NCI-H345 treated with DMSO at 0.1 percent for 48 hours (cell line): Measurements from ENCODE around the gene SDCCAG8.
A peak's percentile ranks its signal among the peaks of the same experiment; 100 is the strongest.

ENCODE experiments used
- DNase-seq: peaks from one replicate; lab custom pipeline; 2025; ENCODE audit not compliant: unreplicated experiment; lab: John Stamatoyannopoulos, UW

SDCCAG8 gene

GRCh38 chr1:243477731-243478290 lies 222.0 kb downstream of the SDCCAG8 start:
- DNase-seq: no peak

DNA sequence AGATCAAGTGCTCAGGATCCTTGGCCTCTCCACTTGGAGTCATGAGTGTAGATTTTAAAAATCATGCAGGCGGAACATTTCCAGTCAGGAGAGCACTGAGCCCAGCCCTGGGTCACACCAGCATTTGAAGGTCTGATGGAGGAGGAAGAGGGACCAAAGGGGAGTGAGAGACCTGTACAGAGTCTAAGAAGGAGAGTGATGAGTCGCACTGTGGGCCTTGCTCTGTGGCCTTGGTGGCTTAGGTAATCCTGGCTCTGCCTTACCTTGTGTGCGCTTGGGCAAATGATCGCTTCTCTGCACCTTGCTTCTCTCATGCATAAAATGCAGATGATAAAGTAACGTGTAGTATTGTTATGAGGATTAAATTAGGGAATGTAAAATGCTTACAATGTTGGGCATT lies 225.3 kb downstream of the SDCCAG8 start:
- no peak for DNase-seq

GRCh38 chr1:243482141-243483022 lies 226.5 kb downstream of the SDCCAG8 start:
- DNase-seq: no peak

- DNase-seq: no peak
Observed at GRCh38 chr1:243483071-243483771, 227.4 kb downstream of the SDCCAG8 start.

GRCh38 chr1:243483952-243484351 lies 228.1 kb downstream of the SDCCAG8 start:
- DNase-seq: no peak

DNA sequence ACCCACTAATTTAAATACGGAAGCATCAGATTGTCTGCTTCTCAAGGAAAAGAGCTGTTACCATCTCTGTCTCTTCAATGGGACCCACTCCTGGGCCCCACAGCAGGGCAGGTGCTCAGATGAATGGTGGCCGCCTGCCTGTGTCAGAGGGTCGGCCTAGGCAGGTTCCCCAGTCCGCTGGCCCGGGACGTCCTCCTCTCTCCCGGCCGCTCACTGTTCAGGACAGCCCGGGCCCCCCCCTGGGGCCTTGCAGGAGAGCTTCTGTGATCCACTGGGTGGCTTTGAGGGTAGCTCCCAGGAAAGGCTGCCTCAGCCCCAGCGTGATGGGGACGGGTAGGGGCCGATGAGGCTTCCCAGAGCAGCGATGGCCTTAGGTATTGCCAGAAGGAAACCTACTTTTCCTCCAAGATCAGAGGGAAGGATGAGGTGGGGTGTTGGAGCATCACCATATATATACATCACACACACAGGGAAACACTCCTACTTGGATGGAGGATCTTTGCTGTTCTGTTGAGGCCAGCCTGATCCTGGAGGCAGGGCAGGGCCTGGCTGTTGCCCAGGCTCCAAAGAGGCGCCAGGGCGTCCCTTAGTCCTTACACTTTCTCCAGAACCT lies 231.3 kb downstream of the SDCCAG8 start:
- no peak for DNase-seq

GRCh38 chr1:243487649-243488227 lies 231.9 kb downstream of the SDCCAG8 start:
- DNase-seq: peak; percentile 56

DNA sequence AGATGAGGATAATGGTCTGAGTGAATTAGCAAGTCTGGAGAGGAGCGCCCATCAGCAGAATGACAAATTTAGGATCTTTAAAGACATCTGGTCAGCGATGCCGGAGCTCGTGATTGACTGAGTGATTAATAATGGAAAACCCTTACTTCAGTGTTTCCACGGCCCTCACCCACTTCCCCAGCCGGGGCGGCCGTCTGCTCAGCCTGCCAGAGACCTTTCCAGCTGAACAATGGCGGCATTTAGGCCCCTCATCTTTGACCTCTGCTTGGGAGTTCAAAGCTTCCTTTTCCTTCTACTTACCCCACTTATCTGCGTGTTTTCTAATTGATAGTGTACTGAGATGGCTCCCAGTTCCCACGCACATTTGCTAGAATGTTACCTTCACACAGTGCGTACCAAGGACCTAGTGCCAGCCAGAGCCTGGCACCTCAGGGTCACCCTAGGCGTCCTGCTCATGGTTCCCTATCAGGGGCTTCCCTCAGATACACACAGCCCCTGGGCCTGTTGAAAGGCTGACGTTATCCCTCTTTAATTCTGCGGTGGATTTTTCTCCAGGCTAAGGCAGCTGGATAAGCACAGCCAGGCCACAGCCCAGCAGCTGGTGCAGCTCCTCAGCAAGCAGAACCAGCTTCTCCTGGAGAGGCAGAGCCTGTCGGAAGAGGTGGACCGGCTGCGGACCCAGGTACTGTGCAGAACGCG lies 232.8 kb downstream of the SDCCAG8 start:
- no peak for DNase-seq

- DNase-seq: no peak
Observed at GRCh38 chr1:243489158-243489527, 233.3 kb downstream of the SDCCAG8 start.

DNA sequence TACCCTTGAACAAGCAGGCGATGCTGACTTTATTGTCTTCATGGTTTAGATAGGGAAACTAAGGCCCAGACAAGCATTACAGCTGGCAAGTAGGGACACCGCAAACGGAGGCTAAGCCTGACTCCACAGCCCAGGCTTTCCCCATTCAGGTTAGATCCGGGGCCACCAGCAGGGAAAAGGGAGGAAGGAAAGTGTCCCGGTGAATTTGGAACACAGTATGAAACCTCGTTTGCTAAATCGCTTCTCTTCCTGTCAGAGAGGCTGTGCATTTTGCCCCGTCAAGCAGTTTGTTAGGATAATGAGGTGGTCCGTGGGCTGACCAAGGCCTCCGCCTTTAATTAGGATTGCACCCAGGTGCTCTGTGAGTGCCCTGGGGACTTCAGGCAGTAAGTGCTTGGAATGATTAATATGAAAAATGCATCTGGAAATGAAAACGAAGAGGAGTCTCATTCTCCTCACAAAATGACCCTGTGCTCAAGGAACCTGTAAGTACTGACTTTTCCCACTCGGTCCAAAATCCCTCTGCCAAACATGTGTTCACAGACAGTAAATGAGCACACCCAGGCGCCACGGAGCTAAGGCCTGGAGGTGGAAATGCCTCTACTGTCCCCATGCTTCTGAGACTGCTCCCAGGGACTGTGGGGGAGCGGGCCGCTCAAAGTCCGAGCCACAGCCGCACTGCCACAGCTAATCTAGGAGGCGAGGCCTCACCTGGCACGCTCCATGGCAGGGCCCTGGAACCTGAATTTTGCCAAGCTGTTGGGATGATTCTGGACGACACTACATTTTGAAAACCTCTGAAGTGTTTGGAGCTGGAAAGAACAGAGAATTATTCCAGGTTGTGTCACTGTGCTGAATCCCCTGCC lies 234.1 kb downstream of the SDCCAG8 start:
- no peak for DNase-seq

DNA sequence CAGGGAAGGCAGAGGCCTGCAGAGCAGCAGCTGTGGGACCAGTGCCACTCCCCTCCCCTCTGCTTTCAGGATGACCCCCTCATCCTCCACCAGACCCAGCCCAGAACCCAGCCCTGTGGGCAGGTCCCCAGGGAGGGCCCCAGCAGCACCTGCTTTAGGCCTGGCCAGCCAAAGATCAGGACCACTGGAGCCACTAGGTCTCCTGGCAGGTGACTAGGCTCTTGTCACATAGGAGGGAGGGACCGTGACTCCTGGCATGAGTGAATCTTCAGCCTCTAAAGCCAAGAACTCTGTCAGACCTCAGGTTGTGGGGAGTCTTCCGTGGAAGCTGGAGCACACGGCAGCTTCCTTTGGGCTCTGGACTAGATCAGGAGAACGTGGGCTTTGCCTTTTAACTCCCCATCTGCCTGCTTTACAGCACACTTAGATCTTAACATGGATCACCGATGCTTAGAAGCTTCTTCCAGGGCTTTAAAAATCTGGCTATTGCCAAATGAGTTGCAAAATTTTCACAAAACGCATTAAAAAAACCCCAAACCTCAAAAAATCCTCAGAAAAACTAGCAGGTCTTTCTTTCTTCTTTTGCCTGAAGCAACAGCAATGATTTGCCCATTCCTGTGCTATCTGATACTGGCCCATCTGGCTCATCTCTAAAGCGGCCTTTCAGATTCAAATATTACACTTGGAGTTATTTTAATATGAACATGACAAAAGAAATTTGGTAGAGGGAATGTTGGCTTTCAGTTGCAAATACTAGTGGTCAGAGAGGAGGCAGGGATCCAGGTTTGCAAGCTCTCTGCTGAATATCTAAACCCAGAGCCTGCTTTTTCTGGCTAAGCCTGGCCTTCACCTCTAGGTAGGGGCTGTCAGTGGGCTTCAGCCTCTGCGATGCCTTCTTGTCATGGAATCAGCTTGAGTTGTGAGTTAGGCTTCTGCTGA lies 235.2 kb downstream of the SDCCAG8 start:
- DNase-seq: no peak

DNA sequence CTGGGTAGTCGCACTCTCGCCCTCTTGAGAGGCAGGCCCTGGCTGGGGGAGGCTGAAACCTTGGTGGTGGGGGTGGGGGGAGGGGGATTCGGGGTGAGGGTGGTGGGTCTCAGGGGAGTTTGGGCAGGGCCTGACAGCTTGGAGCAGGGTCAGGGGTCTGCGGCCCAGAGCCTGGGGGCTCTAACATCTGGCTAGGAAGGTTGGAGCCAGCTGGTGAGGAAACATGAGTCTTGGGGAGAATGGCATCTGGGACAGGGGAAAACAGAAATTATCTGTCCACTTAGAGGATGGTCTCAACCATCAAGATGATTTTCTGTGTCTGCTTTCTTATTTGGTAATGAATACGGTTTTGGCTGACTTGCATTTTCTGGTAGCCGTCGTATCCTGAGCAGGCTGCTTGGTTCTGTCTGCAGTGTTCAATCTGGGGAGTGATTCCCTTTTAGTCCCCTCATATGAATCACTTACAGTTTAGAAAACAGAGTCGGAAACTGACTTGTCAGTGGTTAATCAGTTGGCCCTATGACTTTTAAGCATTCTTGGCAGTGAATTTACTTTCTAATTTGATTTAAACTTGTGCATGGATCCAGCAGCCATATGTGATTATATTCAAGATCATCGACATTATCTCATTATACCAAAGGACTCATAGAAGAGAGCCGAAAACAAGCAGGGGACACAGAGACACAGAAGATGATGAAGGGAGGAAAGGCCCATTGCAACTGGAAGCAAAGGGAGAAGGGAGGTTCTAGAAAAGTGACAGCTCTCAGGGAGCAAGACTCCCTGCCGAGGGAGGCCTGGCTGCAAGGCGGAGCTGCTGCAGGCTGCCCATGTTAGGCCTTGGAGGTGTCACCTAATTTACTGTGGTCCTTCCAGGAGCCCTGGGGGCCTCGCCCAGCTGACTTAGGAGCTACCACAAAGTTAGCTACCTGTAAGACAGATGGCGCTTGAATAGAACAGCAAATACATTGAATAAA lies 237.6 kb downstream of the SDCCAG8 start:
- no peak for DNase-seq

- DNase-seq: no peak
Observed at GRCh38 chr1:243494741-243495431, 239.0 kb downstream of the SDCCAG8 start.

DNA sequence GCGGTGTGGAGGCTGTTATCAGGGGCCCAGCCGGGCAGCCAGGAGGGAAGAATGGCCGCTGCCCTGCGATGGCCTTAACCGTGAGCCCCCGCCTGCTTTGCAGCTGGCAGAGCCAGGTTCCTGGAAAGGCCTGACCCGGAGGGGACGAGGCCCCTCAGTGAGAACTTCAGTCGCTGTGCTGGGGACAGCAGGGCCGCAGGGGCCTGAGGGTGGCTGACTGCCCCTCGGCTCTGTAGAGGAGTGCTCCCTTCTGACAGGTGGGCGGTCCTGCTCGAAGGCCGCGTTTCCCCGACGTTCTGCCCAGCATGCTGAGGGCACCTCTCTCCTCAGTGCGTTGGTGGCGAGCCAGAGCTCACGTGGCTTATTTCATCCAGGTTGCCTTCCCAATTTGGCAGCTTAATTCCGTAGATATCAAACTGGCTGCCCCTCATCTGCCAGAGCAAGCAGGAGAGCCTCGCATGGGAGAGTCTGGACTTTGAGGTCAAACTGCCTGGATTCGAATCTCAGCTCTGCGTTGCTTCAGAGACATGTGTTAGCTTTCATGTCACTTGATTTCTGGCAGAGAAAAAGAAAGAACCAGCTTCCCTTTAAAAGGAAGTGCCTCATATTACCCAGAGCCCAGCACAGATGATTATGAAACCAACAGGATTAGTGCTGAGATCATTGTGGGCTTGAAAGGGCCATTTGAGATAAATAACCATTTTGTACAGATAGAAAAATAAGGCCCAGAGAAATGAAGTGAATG lies 239.8 kb downstream of the SDCCAG8 start:
- DNase-seq: no peak

- no peak for DNase-seq
Observed at GRCh38 chr1:243496187-243496646, 240.4 kb downstream of the SDCCAG8 start.

GRCh38 chr1:243496806-243497205 lies 241.0 kb downstream of the SDCCAG8 start:
- DNase-seq: no peak
